OCI-LY1 (cell line): ENCODE data around the gene CTDSP1.

Source experiments
- H2AFZ ChIP-seq: fragments of 200-600 bp; sonication (generic), shearing (Covaris generic); 2 replicates; pipeline ENCODE4 v1.6.0; 2014; ENCODE audit warnings: antibody characterized with exemption, mild to moderate bottlenecking, low read length
- H3F3A ChIP-seq: fragments of 200-600 bp; sonication (generic), shearing (Covaris generic); 2 replicates; pipeline ENCODE4 v1.6.0; 2014; ENCODE audit warnings: mild to moderate bottlenecking, antibody characterized with exemption, low read length, moderate library complexity; ENCODE audit not compliant: insufficient read depth
- H3K27ac ChIP-seq: fragments of 200-600 bp; sonication (generic); 2 replicates; pipeline ENCODE4 v1.5.1; 2014; ENCODE audit warnings: low read length, mixed run types, mild to moderate bottlenecking, low read depth; ENCODE audit not compliant: poor library complexity, severe bottlenecking
- H3K27me3 ChIP-seq: fragments of 200-600 bp; sonication (generic); 2 replicates; pipeline ENCODE4 v1.6.0; 2014; ENCODE audit warnings: antibody characterized with exemption, mild to moderate bottlenecking, low read length, moderate library complexity; ENCODE audit not compliant: insufficient read depth
- H3K36me3 ChIP-seq: fragments of 200-600 bp; sonication (generic); 2 replicates; pipeline ENCODE4 v1.6.1; 2014; ENCODE audit warnings: mild to moderate bottlenecking, antibody characterized with exemption, low read length, moderate library complexity, mixed read lengths; ENCODE audit not compliant: insufficient read depth
- H3K4me1 ChIP-seq: fragments of 200-600 bp; sonication (generic); 2 replicates; pipeline ENCODE4 v1.5.1; 2014; ENCODE audit warnings: mild to moderate bottlenecking, low read length, moderate library complexity; ENCODE audit not compliant: insufficient read depth, severe bottlenecking
- H3K4me2 ChIP-seq: fragments of 200-600 bp; sonication (generic), shearing (Covaris generic); 2 replicates; pipeline ENCODE4 v1.6.1; 2014; ENCODE audit warnings: low read length
- H3K4me3 ChIP-seq: fragments of 200-600 bp; sonication (generic); 2 replicates; pipeline ENCODE4 v1.5.1; 2014; ENCODE audit warnings: low read length, low read depth, mild to moderate bottlenecking, mixed read lengths; ENCODE audit not compliant: poor library complexity, severe bottlenecking
- H3K79me2 ChIP-seq: fragments of 200-600 bp; shearing (Covaris generic); 2 replicates; pipeline ENCODE4 v1.6.1; 2016; ENCODE audit warnings: mixed run types, low read length, mixed read lengths; ENCODE audit not compliant: insufficient read depth
- H3K9ac ChIP-seq: fragments of 200-600 bp; sonication (generic), shearing (Covaris generic); 2 replicates; pipeline ENCODE4 v1.6.1; 2014; ENCODE audit warnings: mild to moderate bottlenecking, low read length, mixed read lengths
- H3K9me2 ChIP-seq: fragments of 200-600 bp; sonication (generic), shearing (Covaris generic); 2 replicates; pipeline ENCODE4 v1.6.1; 2014; ENCODE audit warnings: low read depth, mild to moderate bottlenecking, low read length, mixed read lengths
- H3K9me3 ChIP-seq: fragments of 200-600 bp; shearing (Covaris generic); 2 replicates; pipeline ENCODE4 v1.6.1; 2014; ENCODE audit warnings: low read length, mixed read lengths
- H4K20me1 ChIP-seq: fragments of 200-600 bp; sonication (generic), shearing (Covaris generic); 2 replicates; pipeline ENCODE4 v1.6.0; 2016; ENCODE audit warnings: mild to moderate bottlenecking, low read length; ENCODE audit not compliant: insufficient read depth
- CTCF ChIP-seq: fragments of 200-600 bp; sonication (generic), shearing (Covaris generic); IDR thresholded peaks from 2 replicates; pipeline ENCODE4 v1.5.1; 2017; ENCODE audit warnings: mild to moderate bottlenecking, antibody characterized with exemption, low read length, moderate library complexity, mixed read lengths
- EZH2 ChIP-seq: fragments of 200-600 bp; sonication (generic), shearing (Covaris generic); IDR thresholded peaks from 2 replicates; pipeline ENCODE4 v1.8.0; 2017; ENCODE audit warnings: borderline replicate concordance, mixed run types, mild to moderate bottlenecking, antibody characterized with exemption, low read length, moderate library complexity, mixed read lengths

CTDSP1 gene

GRCh38 chr2:218428846-218429558 is 29.3 kb downstream of the CTDSP1 start:
- no peaks in the 10 kb centered on the region for H4K20me1 ChIP-seq
- no peak overlapping the region for H3K4me3 ChIP-seq
- H3K27ac ChIP-seq: no peak overlapping the region
- no peak for TF ChIP-seq CTCF
- no peak for TF ChIP-seq EZH2
- H3K27me3 ChIP-seq: no peaks in the 10 kb centered on the region; the same call in 1 of the 2 replicates
- H2AFZ ChIP-seq: no peak overlapping the region
- no peaks in the 10 kb centered on the region for H3F3A ChIP-seq
- no peaks in the 10 kb centered on the region for H3K9me3 ChIP-seq
- no peaks in the 10 kb centered on the region for H3K79me2 ChIP-seq
- H3K36me3 ChIP-seq: no peaks in the 10 kb centered on the region
- no peaks in the 10 kb centered on the region for H3K4me1 ChIP-seq
- H3K9me2 ChIP-seq: no peaks in the 10 kb centered on the region
- H3K4me2 ChIP-seq: no peak overlapping the region
- no peak overlapping the region for H3K9ac ChIP-seq

- Histone ChIP-seq H3K36me3 (no peaks in the 10 kb centered on the region), H3K4me1 (no peaks in the 10 kb centered on the region), H3K4me2 (no peak overlapping the region), H3K79me2 (no peaks in the 10 kb centered on the region), H3K27me3 (no peaks in the 10 kb centered on the region; the same call in 1 of the 2 replicates), H2AFZ (no peak overlapping the region), H3K4me3 (no peak overlapping the region), H4K20me1 (no peaks in the 10 kb centered on the region), H3K27ac (no peak overlapping the region), H3K9me2 (no peaks in the 10 kb centered on the region), H3K9me3 (no peaks in the 10 kb centered on the region), H3K9ac (no peak overlapping the region), H3F3A (no peaks in the 10 kb centered on the region)
- TF ChIP-seq CTCF (no peak), EZH2 (no peak)
Measured at GRCh38 chr2:218429911-218430692, 30.4 kb downstream of the CTDSP1 start.

GRCh38 chr2:218430721-218431120 is 31.1 kb downstream of the CTDSP1 start:
- H3K4me1 ChIP-seq: no peaks in the 10 kb centered on the region
- no peak overlapping the region for H3K4me3 ChIP-seq
- no peaks in the 10 kb centered on the region for H3F3A ChIP-seq
- H3K36me3 ChIP-seq: no peaks in the 10 kb centered on the region
- H3K4me2 ChIP-seq: no peak overlapping the region
- no peak overlapping the region for H2AFZ ChIP-seq
- H3K9me3 ChIP-seq: no peaks in the 10 kb centered on the region
- no peaks in the 10 kb centered on the region; the same call in 1 of the 2 replicates for H3K27me3 ChIP-seq
- H3K9ac ChIP-seq: no peak overlapping the region
- no peaks in the 10 kb centered on the region for H4K20me1 ChIP-seq
- H3K27ac ChIP-seq: no peak overlapping the region
- H3K9me2 ChIP-seq: no peaks in the 10 kb centered on the region
- TF ChIP-seq CTCF (no peak), EZH2 (no peak)
- no peaks in the 10 kb centered on the region for H3K79me2 ChIP-seq
